SU-DHL-6 (cell line): ENCODE measurements around the gene BAZ2A.
"Not testable (repeated sequence)": the region's sequence is repeated elsewhere in the genome, so short reads cannot be mapped to it uniquely, and the experiment has no call there.

Experiments
- H2AFZ ChIP-seq: fragments of 200-600 bp; sonication (generic); 2 replicates; pipeline ENCODE4 v1.6.1; 2014; ENCODE audit warnings: low read depth, mild to moderate bottlenecking, moderate library complexity, mixed read lengths, antibody characterized with exemption, low read length; ENCODE audit not compliant: severe bottlenecking
- H3F3A ChIP-seq: fragments of 200-600 bp; shearing (Covaris generic); 2 replicates; pipeline ENCODE4 v1.6.0; 2016; ENCODE audit warnings: antibody characterized with exemption, mild to moderate bottlenecking; ENCODE audit not compliant: insufficient read depth
- H3K27ac ChIP-seq: fragments of 200-600 bp; sonication (generic); 2 replicates; pipeline ENCODE4 v1.5.1; 2016; ENCODE audit warnings: low read depth, mild to moderate bottlenecking, low read length, moderate library complexity, mixed read lengths
- H3K27me3 ChIP-seq: fragments of 200-600 bp; sonication (generic), shearing (Covaris generic); 2 replicates; pipeline ENCODE4 v1.6.0; 2014; ENCODE audit warnings: mild to moderate bottlenecking, low read length
- H3K36me3 ChIP-seq: fragments of 200-600 bp; sonication (generic); 2 replicates; pipeline ENCODE4 v1.6.1; 2014; ENCODE audit warnings: mild to moderate bottlenecking, low read length, mixed read lengths
- H3K4me2 ChIP-seq: fragments of 300-600, 200-600 bp; shearing (Covaris generic), sonication (generic); 2 replicates; pipeline ENCODE4 v1.6.0; 2014; ENCODE audit warnings: low read length, low read depth, mild to moderate bottlenecking; ENCODE audit not compliant: poor library complexity, severe bottlenecking
- H3K4me3 ChIP-seq: fragments of 200-600 bp; sonication (generic); 2 replicates; pipeline ENCODE4 v1.5.1; 2014; ENCODE audit warnings: antibody characterized with exemption, low read length, mild to moderate bottlenecking, mixed read lengths; ENCODE audit not compliant: insufficient read depth, poor library complexity, severe bottlenecking
- H3K79me2 ChIP-seq: fragments of 200-600 bp; sonication (generic); 2 replicates; pipeline ENCODE4 v1.6.1; 2014; ENCODE audit warnings: mild to moderate bottlenecking, low read length, moderate library complexity; ENCODE audit not compliant: insufficient read depth
- H3K9ac ChIP-seq: fragments of 200-600 bp; sonication (generic); 2 replicates; pipeline ENCODE4 v1.7.0; 2014; ENCODE audit warnings: mild to moderate bottlenecking, low read length
- H3K9me2 ChIP-seq: fragments of 200-600 bp; sonication (generic); replicated peaks from 2 replicates; pipeline ENCODE4 v1.6.1; 2014; ENCODE audit warnings: low read length; ENCODE audit not compliant: insufficient read depth
- H3K9me3 ChIP-seq: fragments of 200-600 bp; sonication (generic); 2 replicates; pipeline ENCODE4 v1.6.1; 2014; ENCODE audit warnings: low read length, mixed read lengths; ENCODE audit not compliant: insufficient read depth
- H4K20me1 ChIP-seq: fragments of 200-600 bp; sonication (generic); 2 replicates; pipeline ENCODE4 v1.6.1; 2014; ENCODE audit warnings: low read depth, mild to moderate bottlenecking, antibody characterized with exemption, low read length, moderate library complexity, mixed read lengths
- EZH2phosphoT487 ChIP-seq: fragments of 200-600 bp; sonication (generic), shearing (Covaris generic); conservative IDR thresholded peaks from 2 replicates; pipeline ENCODE4 v1.6.1; 2018; ENCODE audit warnings: mild to moderate bottlenecking, antibody characterized with exemption, low read length, moderate library complexity, mixed read lengths
- TF ChIP-seq, protein P1 (sequence below): fragments of 200-600 bp; sonication (generic); IDR thresholded peaks from one replicate; pipeline ENCODE4 v1.5.1; 2017; ENCODE audit warnings: antibody characterized with exemption, mild to moderate bottlenecking, low read length, moderate library complexity; ENCODE audit not compliant: insufficient read depth, poor library complexity, severe bottlenecking

The BAZ2A gene

GRCh38 chr12:56578983-56579546, 51.1 kb downstream of the BAZ2A start:
- Histone ChIP-seq H3K27ac (no peak overlapping the region), H3K4me2 (no peak overlapping the region), H3K36me3 (no peaks in the 10 kb centered on the region), H3K9me3 (no peaks in the 10 kb centered on the region), H3K27me3 (no peaks in the 10 kb centered on the region), H4K20me1 (no peaks in the 10 kb centered on the region), H3K9ac (no peak overlapping the region), H3K9me2 (no peaks in the 10 kb centered on the region), H2AFZ (no peak overlapping the region), H3K4me3 (no peak overlapping the region), H3F3A (no peaks in the 10 kb centered on the region), H3K79me2 (no peaks in the 10 kb centered on the region)
- TF ChIP-seq EZH2phosphoT487, result no peak
- TF ChIP-seq, protein P1, sequence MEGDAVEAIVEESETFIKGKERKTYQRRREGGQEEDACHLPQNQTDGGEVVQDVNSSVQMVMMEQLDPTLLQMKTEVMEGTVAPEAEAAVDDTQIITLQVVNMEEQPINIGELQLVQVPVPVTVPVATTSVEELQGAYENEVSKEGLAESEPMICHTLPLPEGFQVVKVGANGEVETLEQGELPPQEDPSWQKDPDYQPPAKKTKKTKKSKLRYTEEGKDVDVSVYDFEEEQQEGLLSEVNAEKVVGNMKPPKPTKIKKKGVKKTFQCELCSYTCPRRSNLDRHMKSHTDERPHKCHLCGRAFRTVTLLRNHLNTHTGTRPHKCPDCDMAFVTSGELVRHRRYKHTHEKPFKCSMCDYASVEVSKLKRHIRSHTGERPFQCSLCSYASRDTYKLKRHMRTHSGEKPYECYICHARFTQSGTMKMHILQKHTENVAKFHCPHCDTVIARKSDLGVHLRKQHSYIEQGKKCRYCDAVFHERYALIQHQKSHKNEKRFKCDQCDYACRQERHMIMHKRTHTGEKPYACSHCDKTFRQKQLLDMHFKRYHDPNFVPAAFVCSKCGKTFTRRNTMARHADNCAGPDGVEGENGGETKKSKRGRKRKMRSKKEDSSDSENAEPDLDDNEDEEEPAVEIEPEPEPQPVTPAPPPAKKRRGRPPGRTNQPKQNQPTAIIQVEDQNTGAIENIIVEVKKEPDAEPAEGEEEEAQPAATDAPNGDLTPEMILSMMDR, result no peak

DNA sequence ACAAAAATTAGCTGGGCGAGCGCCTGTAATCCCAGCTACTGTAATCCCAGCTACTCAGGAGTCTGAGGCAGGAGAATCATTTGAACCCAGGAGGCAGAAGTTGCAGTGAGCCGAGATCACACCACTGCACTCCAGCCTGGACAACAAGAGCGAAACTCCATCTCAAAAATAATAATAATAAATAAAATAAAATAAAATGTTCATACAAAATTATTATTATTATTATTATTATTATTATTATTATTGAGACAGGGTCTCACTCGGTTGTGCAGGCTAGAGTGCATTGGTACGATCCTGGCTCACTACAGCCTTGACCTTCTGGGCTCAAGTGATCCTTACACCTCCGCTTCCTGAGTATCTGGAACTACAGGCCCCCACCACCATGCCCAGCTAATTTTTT, 52.9 kb downstream of the BAZ2A start:
- H3K4me3 ChIP-seq, H3K4me2 ChIP-seq, H4K20me1 ChIP-seq, H3K27ac ChIP-seq, H3K36me3 ChIP-seq, H3K9me3 ChIP-seq, H3K79me2 ChIP-seq, H3K9me2 ChIP-seq, H3K9ac ChIP-seq, H3K27me3 ChIP-seq, H3F3A ChIP-seq, H2AFZ ChIP-seq: not testable (repeated sequence)

GRCh38 chr12:56574210-56574609, 55.9 kb downstream of the BAZ2A start:
- Histone ChIP-seq H3K79me2 (no peaks in the 10 kb centered on the region), H4K20me1 (no peaks in the 10 kb centered on the region), H3K27me3 (no peaks in the 10 kb centered on the region), H3K9me2 (no peaks in the 10 kb centered on the region), H3F3A (no peaks in the 10 kb centered on the region), H2AFZ (no peak overlapping the region), H3K4me3 (no peak overlapping the region), H3K9ac (no peak overlapping the region), H3K9me3 (no peaks in the 10 kb centered on the region), H3K27ac (no peak overlapping the region), H3K4me2 (no peak overlapping the region), H3K36me3 (no peaks in the 10 kb centered on the region)
- TF ChIP-seq, protein P1, result no peak
- TF ChIP-seq EZH2phosphoT487, result no peak

DNA sequence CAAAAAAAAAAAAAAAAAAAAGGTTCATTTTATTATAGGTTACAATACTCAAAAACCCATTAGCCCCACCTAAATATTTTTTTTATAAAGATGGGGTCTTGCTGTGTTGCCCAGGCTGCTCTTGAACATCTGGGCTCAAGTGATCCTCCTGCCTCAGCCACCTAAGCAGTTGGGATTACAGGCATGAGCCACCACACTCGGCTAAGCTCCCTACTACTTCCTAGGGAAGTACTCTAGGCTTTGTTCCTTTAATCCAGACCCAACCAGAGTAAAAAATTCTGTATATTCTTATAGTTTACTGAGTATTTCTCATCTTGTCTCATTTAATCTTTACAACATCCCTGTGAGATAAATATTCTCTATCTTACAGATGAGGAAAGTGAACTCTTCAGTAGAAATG, 57.8 kb downstream of the BAZ2A start:
- H3F3A ChIP-seq, result no peaks in the 10 kb centered on the region
- TF ChIP-seq EZH2phosphoT487, result no peak
- TF ChIP-seq, protein P1, result no peak
- no peaks in the 10 kb centered on the region for H3K27me3 ChIP-seq
- H3K9me2 ChIP-seq, result no peaks in the 10 kb centered on the region
- no peak overlapping the region for H3K27ac ChIP-seq
- H3K79me2 ChIP-seq, result no peaks in the 10 kb centered on the region
- H3K4me3 ChIP-seq, result no peak overlapping the region
- no peak overlapping the region for H2AFZ ChIP-seq
- no peak overlapping the region for H3K4me2 ChIP-seq
- no peak overlapping the region for H3K9ac ChIP-seq
- H3K9me3 ChIP-seq, result no peaks in the 10 kb centered on the region
- H3K36me3 ChIP-seq, result no peaks in the 10 kb centered on the region
- H4K20me1 ChIP-seq, result no peaks in the 10 kb centered on the region
